HFFc6 (cell line): Measurements from ENCODE around the gene HSPD1. TPM values are rescaled to one million over a fixed set of nuclear protein-coding genes. Genes with fewer than 3 reads are reported as not detected.

Experiments
- DNase-seq: peaks from one replicate; pipeline ENCODE4 v3.0.0-alpha.2; 2018
- H3K27ac Mint-ChIP-seq: 2 replicates; pipeline ENCODE4 v1.8.0; 2020; ENCODE audit warnings: mild to moderate bottlenecking, mixed read lengths
- H3K27me3 Mint-ChIP-seq: 2 replicates; pipeline ENCODE4 v1.8.0; 2021; ENCODE audit warnings: mild to moderate bottlenecking, moderate library complexity, mixed read lengths; ENCODE audit not compliant: insufficient read depth
- H3K36me3 Mint-ChIP-seq: 2 replicates; pipeline ENCODE4 v1.8.0; 2021; ENCODE audit warnings: low read depth, mixed read lengths
- H3K4me1 Mint-ChIP-seq: 2 replicates; pipeline ENCODE4 v1.8.0; 2020; ENCODE audit warnings: low read depth, mixed read lengths
- H3K4me3 Mint-ChIP-seq: 2 replicates; pipeline ENCODE4 v1.8.0; 2020; ENCODE audit warnings: mild to moderate bottlenecking, moderate library complexity, mixed read lengths
- H3K9me3 Mint-ChIP-seq: 2 replicates; pipeline ENCODE4 v1.8.0; 2020; ENCODE audit warnings: mild to moderate bottlenecking, mixed read lengths
- CTCF ChIP-seq: fragments of 200-600 bp; sonication (generic); IDR thresholded peaks from 2 replicates; pipeline ENCODE4 v1.5.0; 2021; ENCODE audit warnings: antibody characterized with exemption, mild to moderate bottlenecking
- total RNA-seq, 6 experiments: library from RNA; stranded (reverse); fragmentation: NEBNext Ultra II Directional; extraction: Animal tissue kit (Norgen Biotek cat#: 25700); gene quantifications; 2 replicates in 1 of 6; 3 replicates in 5 of 6; pipeline ENCODE4 v1.2.3, GENCODE V29; 2021

The HSPD1 gene
- total RNA-seq, 6 experiments from 2014 or later = 267 to 399 (median 280) TPM

- no peaks in the 10 kb centered on the region for H3K9me3 Mint-ChIP-seq
- no peak overlapping the region for H3K4me3 Mint-ChIP-seq
- TF ChIP-seq CTCF = no peak
- H3K27me3 Mint-ChIP-seq = no peaks in the 10 kb centered on the region
- peaks cover 41% of the 10 kb centered on the region for H3K36me3 Mint-ChIP-seq
- no peak for DNase-seq
- peaks cover 23% of the 10 kb centered on the region for H3K4me1 Mint-ChIP-seq
- H3K27ac Mint-ChIP-seq = no peak overlapping the region
Observed at GRCh38 chr2:197538412-197538811, 38.8 kb upstream of the HSPD1 start.

- no peak for DNase-seq
- peaks cover 15% of the 10 kb centered on the region for H3K36me3 Mint-ChIP-seq
- peak overlapping the region; percentile 100 for H3K4me3 Mint-ChIP-seq
- TF ChIP-seq CTCF = no peak
- H3K4me1 Mint-ChIP-seq = peaks cover 36% of the 10 kb centered on the region
- H3K27me3 Mint-ChIP-seq = no peaks in the 10 kb centered on the region; the same call in 1 of the 2 replicates
- no peak overlapping the region for H3K27ac Mint-ChIP-seq
- H3K9me3 Mint-ChIP-seq = no peaks in the 10 kb centered on the region
Observed at GRCh38 chr2:197517150-197517549, 17.5 kb upstream of the HSPD1 start.

- Mint-ChIP-seq H3K4me1 (peaks cover 36% of the 10 kb centered on the region), H3K9me3 (no peaks in the 10 kb centered on the region), H3K36me3 (peaks cover 15% of the 10 kb centered on the region), H3K27ac (peak overlapping the region; percentile 92), H3K27me3 (no peaks in the 10 kb centered on the region; the same call in 1 of the 2 replicates), H3K4me3 (peak overlapping the region; percentile 100)
- no peak for TF ChIP-seq CTCF
- no peak for DNase-seq
Observed at GRCh38 chr2:197516393-197516761, 16.7 kb upstream of the HSPD1 start.

GRCh38 chr2:197515739-197516392 lies 16.2 kb upstream of the HSPD1 start, which contains the start of gene MOB4:
Gene MOB4, plus strand, starts transcription at chr2:197516066. Its CDS starts 21 bp downstream, at chr2:197516087.
- Mint-ChIP-seq H3K4me1 (peaks cover 36% of the 10 kb centered on the region), H3K27ac (peak within 1 kb of the TSS; percentile 92)
- peak; percentile 92 for DNase-seq

GRCh38 chr2:197515315-197515738 lies 15.7 kb upstream of the HSPD1 start:
- TF ChIP-seq CTCF = no peak
- no peaks in the 10 kb centered on the region; the same call in 1 of the 2 replicates for H3K27me3 Mint-ChIP-seq
- H3K4me3 Mint-ChIP-seq = peak overlapping the region; percentile 100
- peaks cover 6% of the 10 kb centered on the region; the same call in 1 of the 2 replicates for H3K36me3 Mint-ChIP-seq
- H3K27ac Mint-ChIP-seq = peak overlapping the region; percentile 92
- H3K4me1 Mint-ChIP-seq = peaks cover 36% of the 10 kb centered on the region
- DNase-seq = no peak
- no peaks in the 10 kb centered on the region for H3K9me3 Mint-ChIP-seq

More at GRCh38 chr2:197515739-197516392, 16.2 kb upstream of the HSPD1 start, which contains the start of gene MOB4:
- Mint-ChIP-seq H3K36me3 (peaks cover 11% of the 10 kb centered on the region), H3K27me3 (no peaks in the 10 kb centered on the region; the same call in 1 of the 2 replicates), H3K9me3 (no peaks in the 10 kb centered on the region), H3K4me3 (peak within 1 kb of the TSS; percentile 100)
- TF ChIP-seq CTCF = peak; percentile 8; the same call in 1 of the 2 replicates
